SK-N-SH treated with all-trans-retinoic acid at 6 μM for 48 hours (cell line): Measurements from ENCODE around the gene LSR.

Experiments used
- ATAC-seq: fragments of 200-7000 bp; cut with Tn5 transposase; 3 replicates; pipeline ENCODE4 v1.9.1; 2020; ENCODE audit warnings: mild to moderate bottlenecking, moderate library complexity
- ARNTL ChIP-seq: fragments of 450-650 bp; formaldehyde crosslinking; IDR thresholded peaks from 2 replicates; pipeline ENCODE4 v1.5.0; 2020; ENCODE audit warnings: low read depth, mild to moderate bottlenecking, moderate library complexity, borderline replicate concordance
- BACH2 ChIP-seq: fragments of 250-450 bp; sonication (Bioruptor Pico); IDR thresholded peaks from 2 replicates; pipeline ENCODE4 v1.9.0; 2021; ENCODE audit warnings: mild to moderate bottlenecking, borderline replicate concordance
- CREB5 ChIP-seq: fragments of 250-450 bp; sonication (Bioruptor Pico); IDR thresholded peaks from 2 replicates; pipeline ENCODE4 v1.5.1; 2020; ENCODE audit warnings: low read depth, mild to moderate bottlenecking, moderate library complexity
- CSRNP3 ChIP-seq: fragments of 250-450 bp; sonication (Bioruptor Pico); IDR thresholded peaks from 2 replicates; pipeline ENCODE4 v1.5.1; 2021; ENCODE audit warnings: mild to moderate bottlenecking, moderate library complexity
- ESRRG ChIP-seq: fragments of 250-450 bp; sonication (Bioruptor Pico); IDR thresholded peaks from 2 replicates; pipeline ENCODE4 v1.6.1; 2021; ENCODE audit warnings: mild to moderate bottlenecking
- GLIS3 ChIP-seq: fragments of 250-450 bp; sonication (Bioruptor Pico); IDR thresholded peaks from 2 replicates; pipeline ENCODE4 v1.5.0; 2020; ENCODE audit warnings: mild to moderate bottlenecking, moderate library complexity
- ISL1 ChIP-seq: fragments of 250-450 bp; sonication (Bioruptor Pico); IDR thresholded peaks from 2 replicates; pipeline ENCODE4 v2.1.2; 2022; ENCODE audit warnings: mild to moderate bottlenecking, moderate library complexity
- OSR1 ChIP-seq: fragments of 250-450 bp; sonication (Bioruptor Pico); IDR thresholded peaks from 2 replicates; pipeline ENCODE4 v1.8.0; 2022; ENCODE audit warnings: moderate library complexity, mild to moderate bottlenecking, inconsistent platforms
- PATZ1 ChIP-seq: fragments of 250-450 bp; sonication (Bioruptor Pico); IDR thresholded peaks from 2 replicates; pipeline ENCODE4 v1.8.0; 2020; ENCODE audit warnings: mild to moderate bottlenecking, moderate library complexity, borderline replicate concordance
- POU6F1 ChIP-seq: fragments of 250-450 bp; sonication (Bioruptor Pico); IDR thresholded peaks from 2 replicates; pipeline ENCODE4 v1.8.0; 2021; ENCODE audit warnings: low read depth, mild to moderate bottlenecking, moderate library complexity, borderline replicate concordance
- PPARA ChIP-seq: fragments of 250-450 bp; sonication (Bioruptor Pico); IDR thresholded peaks from 2 replicates; pipeline ENCODE4 v1.5.0; 2020; ENCODE audit warnings: mild to moderate bottlenecking, borderline replicate concordance
- SNAI2 ChIP-seq: fragments of 250-450 bp; sonication (Bioruptor Pico); IDR thresholded peaks from 2 replicates; pipeline ENCODE4 v1.5.0; 2020; ENCODE audit warnings: mild to moderate bottlenecking, moderate library complexity
- TCF4 ChIP-seq: fragments of 250-450 bp; sonication (Bioruptor Pico); IDR thresholded peaks from 2 replicates; pipeline ENCODE4 v1.8.0; 2021; ENCODE audit warnings: mild to moderate bottlenecking, moderate library complexity, borderline replicate concordance
- TOX ChIP-seq: fragments of 250-450 bp; sonication (Bioruptor Pico); IDR thresholded peaks from 2 replicates; pipeline ENCODE4 v1.8.0; 2021; ENCODE audit warnings: mild to moderate bottlenecking, moderate library complexity, borderline replicate concordance
- TSHZ2 ChIP-seq: fragments of 250-450 bp; sonication (Bioruptor Pico); IDR thresholded peaks from 2 replicates; pipeline ENCODE4 v1.5.0; 2020; ENCODE audit warnings: mild to moderate bottlenecking, moderate library complexity
- ZC3H10 ChIP-seq: fragments of 250-450 bp; sonication (Bioruptor Pico); IDR thresholded peaks from 2 replicates; pipeline ENCODE4 v1.5.1; 2021; ENCODE audit warnings: mild to moderate bottlenecking, moderate library complexity
- ZFP3 ChIP-seq: fragments of 250-450 bp; sonication (Bioruptor Pico); IDR thresholded peaks from 2 replicates; pipeline ENCODE4 v1.5.0; 2020; ENCODE audit warnings: mild to moderate bottlenecking, moderate library complexity
- ZFP30 ChIP-seq: fragments of 450-650 bp; formaldehyde crosslinking; IDR thresholded peaks from 2 replicates; pipeline ENCODE4 v1.5.0; 2022; ENCODE audit warnings: mild to moderate bottlenecking, moderate library complexity
- ZNF565 ChIP-seq: fragments of 450-650 bp; formaldehyde crosslinking; conservative IDR thresholded peaks from 2 replicates; pipeline ENCODE4 v1.5.0; 2020; ENCODE audit warnings: low read depth, mild to moderate bottlenecking, moderate library complexity
- ZNF70 ChIP-seq: fragments of 450-650 bp; formaldehyde crosslinking; IDR thresholded peaks from 2 replicates; pipeline ENCODE4 v1.5.0; 2020; ENCODE audit warnings: mild to moderate bottlenecking, moderate library complexity
- ZNF8 ChIP-seq: fragments of 450-650 bp; formaldehyde crosslinking; IDR thresholded peaks from 2 replicates; pipeline ENCODE4 v1.5.0; 2020; ENCODE audit warnings: mild to moderate bottlenecking, moderate library complexity

LSR gene

GRCh38 chr19:35206379-35206778, 42.4 kb upstream of the LSR start (continued):
- no peak for TF ChIP-seq CREB5 (CRISPR knock-in tag)
- no peak for TF ChIP-seq ESRRG (CRISPR knock-in tag)

GRCh38 chr19:35206855-35207254, 41.9 kb upstream of the LSR start:
- TF ChIP-seq ZNF70 (CRISPR knock-in tag) = no peak
- TF ChIP-seq POU6F1 (CRISPR knock-in tag) = no peak
- TF ChIP-seq ESRRG (CRISPR knock-in tag) = no peak
- no peak for TF ChIP-seq PATZ1 (CRISPR knock-in tag)
- no peak for TF ChIP-seq OSR1
- no peak for TF ChIP-seq TOX (CRISPR knock-in tag)
- TF ChIP-seq ZNF8 (CRISPR knock-in tag) = no peak
- no peak for TF ChIP-seq ISL1 (CRISPR knock-in tag)
- no peak for TF ChIP-seq SNAI2 (CRISPR knock-in tag)
- TF ChIP-seq ZNF565 = no peak
- TF ChIP-seq ZC3H10 (CRISPR knock-in tag) = no peak
- no peak for TF ChIP-seq TCF4 (CRISPR knock-in tag)
- TF ChIP-seq TSHZ2 (CRISPR knock-in tag) = no peak
- no peak for ATAC-seq

- ATAC-seq = no peak
- TF ChIP-seq ZFP30 (CRISPR knock-in tag) (no peak), CREB5 (CRISPR knock-in tag) (no peak), ARNTL (no peak), ZNF8 (CRISPR knock-in tag) (no peak), SNAI2 (CRISPR knock-in tag) (no peak), ISL1 (CRISPR knock-in tag) (no peak), CSRNP3 (no peak), TCF4 (CRISPR knock-in tag) (no peak), ZNF70 (CRISPR knock-in tag) (no peak), OSR1 (no peak), GLIS3 (CRISPR knock-in tag) (no peak), ZC3H10 (CRISPR knock-in tag) (no peak), PPARA (CRISPR knock-in tag) (no peak), TSHZ2 (CRISPR knock-in tag) (no peak), TOX (CRISPR knock-in tag) (no peak), BACH2 (CRISPR knock-in tag) (no peak), ZFP3 (no peak), ZNF565 (no peak)
These were observed 41.4 kb upstream of the LSR start for GRCh38 chr19:35207391-35207871.
